Measurements from ENCODE around the gene ANXA1. TPM values are rescaled to one million over a fixed set of nuclear protein-coding genes. Genes with fewer than 3 reads are reported as not detected.
A peak's percentile ranks its signal among the peaks of the same experiment; 100 is the strongest.
"Not testable (repeated sequence)": the region's sequence is repeated elsewhere in the genome, so short reads cannot be mapped to it uniquely, and the experiment has no call there.

The ANXA1 gene
- total RNA-seq, 1 donor from 2014 or later, result 340 TPM

- ATAC-seq (no peak), DNase-seq (no peak)
- Histone ChIP-seq H3K4me3 (no peak overlapping the region), H3K36me3 (no peaks in the 10 kb centered on the region), H3K27me3 (ENCODE audit: low read depth) (no peaks in the 10 kb centered on the region), H3K9me3 (no peaks in the 10 kb centered on the region), H3K4me1 (no peaks in the 10 kb centered on the region), H3K27ac (no peak overlapping the region)
- intact Hi-C loops (cut with DNase I), result no loop called here
- no peak for TF ChIP-seq CTCF (IDR thresholded peaks at IDR 0.05)
These were observed 31.3 kb downstream of the ANXA1 start for GRCh38 chr9:73182928-73183327.

- Histone ChIP-seq H3K36me3 (no peaks in the 10 kb centered on the region), H3K4me3 (no peak overlapping the region), H3K9me3 (no peaks in the 10 kb centered on the region), H3K4me1 (no peaks in the 10 kb centered on the region), H3K27ac (no peak overlapping the region), H3K27me3 (ENCODE audit: low read depth) (no peaks in the 10 kb centered on the region)
- DNase-seq (no peak), ATAC-seq (no peak)
- TF ChIP-seq CTCF (IDR thresholded peaks at IDR 0.05), result no peak
- intact Hi-C loops (cut with DNase I), result no loop called here
These were observed 31.8 kb downstream of the ANXA1 start for GRCh38 chr9:73183428-73183827.

- ATAC-seq (peak; percentile 56 to 58), DNase-seq (no peak)
- no peak overlapping the region for H3K27ac ChIP-seq
- H3K9me3 ChIP-seq, result no peaks in the 10 kb centered on the region
- no peak overlapping the region for H3K4me3 ChIP-seq
- intact Hi-C loops (cut with DNase I), result no loop called here
- H3K36me3 ChIP-seq, result no peaks in the 10 kb centered on the region
- H3K4me1 ChIP-seq, result no peaks in the 10 kb centered on the region
- peak; percentile 61 for TF ChIP-seq CTCF (IDR thresholded peaks at IDR 0.05)
- no peaks in the 10 kb centered on the region for H3K27me3 ChIP-seq (ENCODE audit: low read depth)
These were observed 32.5 kb downstream of the ANXA1 start for GRCh38 chr9:73183917-73184861.

- H3K36me3 ChIP-seq; H3K4me1 ChIP-seq; H3K9me3 ChIP-seq; H3K4me3 ChIP-seq; H3K27ac ChIP-seq; H3K27me3 ChIP-seq (ENCODE audit: low read depth); intact Hi-C loops (cut with DNase I); DNase-seq: not testable (repeated sequence)
- ATAC-seq, result peak; percentile 34 to 51
These were observed 39.4 kb downstream of the ANXA1 start for GRCh38 chr9:73191109-73191508.

GRCh38 chr9:73194284-73194683 lies 42.6 kb downstream of the ANXA1 start:
- Histone ChIP-seq H3K9me3 (no peaks in the 10 kb centered on the region), H3K27me3 (ENCODE audit: low read depth) (no peaks in the 10 kb centered on the region), H3K27ac (no peak overlapping the region), H3K4me3 (no peak overlapping the region), H3K4me1 (no peaks in the 10 kb centered on the region), H3K36me3 (no peaks in the 10 kb centered on the region)
- ATAC-seq, result no peak
- no peak for TF ChIP-seq CTCF (IDR thresholded peaks at IDR 0.05)
- intact Hi-C loops (cut with DNase I), result no loop called here
- no peak for DNase-seq

- ATAC-seq (no peak), DNase-seq (no peak)
- no peak overlapping the region for H3K27ac ChIP-seq
- H3K27me3 ChIP-seq (ENCODE audit: low read depth), result no peaks in the 10 kb centered on the region
- no peak overlapping the region for H3K4me3 ChIP-seq
- H3K9me3 ChIP-seq, result no peaks in the 10 kb centered on the region
- no peaks in the 10 kb centered on the region for H3K36me3 ChIP-seq
- intact Hi-C loops (cut with DNase I), result no loop called here
- no peak for TF ChIP-seq CTCF (IDR thresholded peaks at IDR 0.05)
- no peaks in the 10 kb centered on the region for H3K4me1 ChIP-seq
These were observed 47.8 kb downstream of the ANXA1 start for GRCh38 chr9:73199448-73199847.
